Measurements from ENCODE around the gene PGGHG. TPM values are rescaled to one million over a fixed set of nuclear protein-coding genes. Genes with fewer than 3 reads are reported as not detected.
"Not testable (repeated sequence)": the region's sequence is repeated elsewhere in the genome, so short reads cannot be mapped to it uniquely, and the experiment has no call there.

PGGHG gene
- total RNA-seq, 2 donors from 2014 or later, result 18.8 to 20.7 TPM

DNA sequence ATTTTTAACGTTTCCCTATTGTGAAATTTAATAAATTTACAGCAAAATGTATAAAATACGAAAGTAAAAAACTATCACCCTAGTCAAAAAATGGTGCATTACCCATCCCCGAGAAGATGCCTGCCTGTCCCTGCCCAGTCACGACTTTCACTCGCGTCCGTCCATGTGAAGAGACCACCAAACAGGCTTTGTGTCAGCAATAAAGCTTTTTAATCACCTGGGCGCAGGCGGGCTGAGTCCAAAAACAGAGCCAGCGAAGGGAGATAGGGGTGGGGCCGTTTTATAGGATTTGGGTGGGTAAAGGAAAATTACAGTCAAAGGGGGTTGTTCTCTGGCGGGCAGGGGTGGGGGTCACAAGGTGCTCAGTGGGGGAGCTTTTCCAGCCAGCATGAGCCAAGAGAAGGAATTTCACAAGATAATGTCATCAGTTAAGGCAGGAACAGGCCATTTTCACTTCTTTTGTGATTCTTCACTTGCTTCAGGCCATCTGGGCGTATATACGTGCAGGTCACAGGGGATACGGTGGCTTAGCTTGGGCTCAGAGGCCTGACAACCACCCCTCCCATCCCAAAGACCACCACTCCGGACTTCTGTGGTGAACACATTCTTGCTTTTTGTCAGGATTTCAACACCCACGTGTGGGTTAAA, 44.8 kb downstream of the PGGHG start:
- peak; percentile 30 for DNase-seq (ENCODE audit: low spot score)
- intact Hi-C loops (cut with DNase I), result not testable (repeated sequence)

DNA sequence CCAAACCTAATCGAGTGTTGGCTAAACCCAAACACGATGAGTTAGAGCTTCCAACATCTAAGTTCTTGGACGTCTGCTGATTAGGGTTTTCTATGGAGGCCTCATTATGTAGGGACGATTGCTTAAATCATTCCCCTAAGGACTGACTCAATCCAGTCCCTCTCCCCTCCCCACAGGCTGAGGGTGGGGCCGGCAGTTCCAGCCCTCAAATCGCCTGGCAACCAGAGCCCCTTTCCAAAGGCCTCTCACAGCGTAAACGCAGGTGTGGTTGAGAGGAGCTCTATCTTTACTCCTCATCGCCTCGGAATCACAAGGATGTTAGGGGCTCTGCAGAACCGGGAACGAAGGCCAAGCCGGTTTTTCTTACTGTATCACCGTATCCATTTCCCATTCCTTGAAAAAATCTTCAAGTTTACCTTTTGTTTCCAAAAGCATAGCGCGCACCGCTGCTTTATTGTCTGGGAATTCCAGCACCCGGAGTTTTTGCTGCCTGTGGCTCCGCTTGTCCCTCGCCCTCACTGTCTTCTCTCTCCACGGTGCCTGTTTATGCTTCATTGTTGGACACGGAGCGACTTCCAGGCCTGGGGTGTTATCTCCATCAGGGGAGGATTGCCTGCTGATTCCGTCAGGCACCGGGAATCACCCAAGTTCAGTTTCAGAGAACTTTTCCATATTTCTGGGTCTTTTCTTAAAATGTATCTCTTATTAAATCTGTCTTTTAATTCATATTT, 45.5 kb downstream of the PGGHG start:
- intact Hi-C loops (cut with DNase I), result no loop called here
- DNase-seq (ENCODE audit: low spot score), result peak; percentile 74

DNA sequence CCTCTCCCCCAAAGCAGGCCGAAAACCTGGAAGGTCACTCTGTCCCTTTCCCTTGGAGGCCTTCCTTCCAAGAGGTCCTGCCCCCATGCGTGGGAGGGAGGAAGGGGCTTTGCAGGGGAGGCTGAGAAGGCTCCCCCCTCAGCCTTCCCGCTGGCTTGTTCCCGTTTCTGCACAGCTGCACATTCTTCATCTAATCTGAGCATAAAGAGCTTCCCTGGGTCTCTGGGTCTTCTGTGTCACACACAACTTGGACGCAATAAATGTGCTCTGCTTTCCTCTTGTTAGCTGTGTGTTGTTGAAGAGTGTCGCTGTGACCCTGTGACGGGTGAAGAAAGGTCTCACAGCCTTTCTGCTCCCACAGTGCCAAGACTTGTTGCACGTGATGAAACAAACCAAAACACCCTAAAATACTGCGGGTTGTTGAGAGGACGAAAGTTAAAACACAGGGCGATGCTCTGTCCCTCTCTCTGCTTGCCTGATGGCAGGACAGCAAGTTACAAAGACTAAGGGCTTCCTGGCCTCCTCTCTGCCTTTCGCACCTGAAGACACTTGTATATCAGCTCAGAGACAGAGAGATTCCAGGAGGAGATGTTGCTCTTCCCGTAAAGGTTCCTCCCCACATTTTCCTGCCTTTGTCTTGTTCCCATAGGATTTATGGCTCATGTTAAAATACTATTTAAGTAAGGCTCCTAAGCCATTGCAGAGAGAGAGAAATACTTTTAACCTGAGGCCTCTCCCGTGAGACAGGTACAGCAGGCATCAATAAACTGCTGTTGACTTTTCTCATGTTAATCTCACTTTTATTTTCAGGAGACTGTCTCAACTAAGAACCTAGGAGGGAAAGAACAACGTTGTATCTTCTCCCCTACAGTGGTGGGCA, 47.1 kb downstream of the PGGHG start:
- DNase-seq (ENCODE audit: low spot score), result peak; percentile 69
- intact Hi-C loops (cut with DNase I), result no loop called here

DNA sequence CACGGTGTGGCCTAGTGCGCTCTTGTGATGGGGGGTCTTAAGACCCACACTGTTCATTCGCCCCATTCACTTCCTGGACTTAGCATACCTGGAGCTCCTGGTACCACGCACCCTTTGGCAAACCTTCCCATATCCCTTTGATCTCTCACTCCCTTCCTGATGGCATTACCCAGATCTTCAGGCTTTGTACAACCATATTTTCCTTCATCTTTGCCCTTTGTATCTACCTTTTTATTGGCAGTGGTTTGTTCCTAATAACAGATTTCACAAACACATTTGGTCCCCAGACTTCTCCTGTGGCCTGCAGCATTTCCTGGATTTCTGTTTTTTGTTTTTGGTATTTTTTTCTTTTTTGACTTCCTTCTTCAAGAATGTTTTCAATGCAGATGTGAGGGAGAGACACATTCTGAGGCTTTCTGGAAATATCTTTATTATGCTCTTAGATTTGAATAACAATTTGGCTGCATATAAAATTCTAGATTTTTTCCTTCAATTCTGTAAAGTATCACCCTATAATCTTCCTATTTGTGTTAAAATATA, 47.8 kb downstream of the PGGHG start:
- intact Hi-C loops (cut with DNase I), result no loop called here
- DNase-seq (ENCODE audit: low spot score), result peak; percentile 28

DNA sequence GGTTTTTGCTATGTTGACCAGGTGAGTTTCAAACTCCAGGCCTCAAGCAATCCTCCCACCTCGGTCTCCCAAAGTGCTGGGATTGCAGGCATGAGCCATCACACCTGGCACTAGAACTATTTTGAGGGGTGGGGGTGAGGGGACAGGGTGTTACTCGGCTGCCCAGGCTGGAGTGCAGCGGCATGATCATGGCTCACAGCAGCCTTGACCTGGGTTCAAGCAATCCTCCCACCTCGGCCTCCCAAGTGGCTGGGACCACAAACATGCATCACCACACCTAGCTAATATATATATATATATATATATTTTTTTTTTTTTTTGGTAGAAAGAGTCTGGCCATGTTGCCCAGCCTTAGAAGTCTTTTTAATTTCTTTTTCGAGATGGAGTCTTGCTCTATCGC, 48.8 kb downstream of the PGGHG start:
- intact Hi-C loops (cut with DNase I), result no loop called here

DNA sequence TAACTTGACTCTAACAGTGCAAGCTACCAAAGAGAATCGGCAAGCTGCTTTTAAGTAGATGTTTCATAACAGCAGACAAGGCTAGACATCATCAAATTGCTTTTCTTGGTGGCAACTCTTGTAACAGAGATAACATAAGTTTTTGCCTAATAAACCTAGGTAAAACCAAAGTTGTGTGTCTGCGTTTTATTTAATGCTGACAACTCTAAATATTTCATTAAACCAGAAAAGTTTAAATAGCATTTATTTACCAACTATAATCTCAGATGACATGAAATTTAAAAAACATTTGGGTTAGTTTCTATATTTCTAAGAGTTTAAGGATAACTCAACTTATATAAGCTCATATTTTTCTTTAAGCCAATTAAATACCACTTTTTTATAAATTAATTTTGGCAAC, 51.0 kb downstream of the PGGHG start:
- intact Hi-C loops (cut with DNase I), result no loop called here

More for the DNA sequence above, 48.8 kb downstream of the PGGHG start:
- DNase-seq (ENCODE audit: low spot score), result peak; percentile 59

DNA sequence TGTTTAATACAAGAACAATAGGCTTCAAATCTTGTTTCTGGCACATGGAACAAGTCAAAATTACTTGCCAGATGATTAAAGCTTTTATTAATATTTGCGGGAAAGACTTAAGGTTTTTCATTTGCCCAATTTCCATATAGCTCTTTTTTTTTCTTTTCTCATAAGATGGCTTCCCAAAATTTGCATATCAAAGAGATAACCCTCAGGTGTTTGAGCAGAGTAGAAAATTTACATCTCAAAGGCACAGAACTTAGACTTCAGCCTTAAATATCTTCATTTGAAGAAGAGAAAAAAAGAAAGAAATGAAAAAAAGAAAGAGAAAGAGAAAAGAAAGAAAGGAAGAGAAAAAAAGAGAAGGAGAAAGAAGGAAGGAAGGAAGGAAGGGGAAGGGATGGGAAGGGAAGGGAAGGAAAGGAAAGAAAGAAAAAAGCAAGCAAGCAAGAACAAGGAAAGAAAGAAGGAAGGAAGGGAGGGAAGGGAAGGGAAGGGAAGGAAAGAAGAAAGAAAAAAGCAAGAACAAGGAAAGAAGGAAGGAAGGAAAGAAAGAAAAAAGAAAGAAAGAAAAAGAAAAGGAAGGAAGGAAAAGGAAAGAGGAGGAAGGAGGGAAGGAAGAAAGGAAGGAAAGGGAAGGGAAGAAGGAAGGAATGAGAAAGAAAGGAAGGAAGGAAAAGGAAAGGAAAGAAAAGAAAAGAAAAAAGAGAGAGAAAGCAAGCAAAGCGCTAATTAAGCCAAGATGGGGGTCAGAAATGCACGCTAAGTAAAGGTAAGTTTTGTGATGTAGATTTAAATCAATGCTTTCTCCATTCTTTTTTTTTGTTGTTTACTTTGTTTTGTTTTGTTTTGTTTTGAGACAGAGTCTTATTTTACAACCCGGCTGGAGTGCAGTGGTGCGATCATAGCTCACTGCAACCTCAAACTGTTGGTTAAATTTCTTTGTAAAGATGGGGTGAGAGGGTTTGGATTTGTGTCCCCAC, 51.9 kb downstream of the PGGHG start:
- no peak for DNase-seq (ENCODE audit: low spot score)
- intact Hi-C loops (cut with DNase I), result no loop called here

More for the DNA sequence above, 51.0 kb downstream of the PGGHG start:
- DNase-seq (ENCODE audit: low spot score), result no peak

DNA sequence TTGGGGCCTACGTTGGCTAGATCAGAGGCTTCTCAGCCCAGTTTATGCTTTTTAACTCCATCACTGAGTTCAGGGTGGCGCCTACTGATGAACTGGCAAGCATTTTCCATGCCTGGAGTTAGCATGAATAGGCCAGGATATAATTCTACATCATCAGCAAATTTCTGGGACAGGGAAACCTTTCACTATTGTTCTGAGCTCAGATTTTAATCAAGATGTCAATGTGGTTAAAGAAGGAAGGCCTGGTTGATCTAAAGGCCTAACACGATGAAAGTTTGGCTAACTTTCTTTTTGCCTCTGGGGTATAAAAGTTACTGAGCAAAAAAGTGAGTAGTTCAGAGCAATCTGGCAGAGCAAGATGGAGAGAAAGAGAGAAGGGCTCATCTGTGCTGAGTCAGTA, 53.4 kb downstream of the PGGHG start:
- intact Hi-C loops (cut with DNase I), result no loop called here
- DNase-seq (ENCODE audit: low spot score), result peak; percentile 28

DNA sequence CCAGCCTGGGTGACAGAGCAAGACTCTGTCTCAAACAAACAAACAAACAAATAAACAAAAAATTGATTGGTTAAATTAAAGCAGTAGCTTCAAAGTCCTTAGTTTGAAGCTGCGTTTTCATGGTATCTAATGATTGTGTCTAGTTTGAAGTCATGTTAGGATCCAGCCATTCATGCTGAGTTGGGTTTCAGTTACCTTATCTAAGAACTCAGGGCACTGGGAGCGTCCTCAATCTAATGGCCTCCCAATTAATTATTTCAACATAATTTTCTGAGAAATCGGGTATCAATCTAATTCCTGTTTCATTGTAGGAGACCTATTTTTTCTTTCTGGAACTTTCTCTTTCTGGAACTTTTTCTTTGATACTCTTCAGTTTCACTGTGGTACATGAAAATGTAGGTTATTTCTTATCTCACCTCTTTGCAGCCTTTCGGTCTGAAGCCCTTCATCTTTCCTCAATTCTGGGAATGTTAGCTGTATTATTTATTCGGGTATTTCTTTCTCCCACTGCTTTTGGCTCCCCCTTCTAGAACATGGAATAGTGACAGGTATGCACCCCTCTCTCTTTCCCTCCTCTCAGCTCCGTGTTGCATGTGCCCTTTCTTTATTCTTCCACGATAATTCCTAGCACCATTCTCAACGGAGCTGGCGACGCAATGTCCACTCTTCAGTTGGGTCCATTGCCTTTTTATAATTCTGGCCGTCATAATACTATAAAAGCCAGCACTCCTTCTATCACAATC, 56.1 kb downstream of the PGGHG start:
- intact Hi-C loops (cut with DNase I), result no loop called here
- DNase-seq (ENCODE audit: low spot score), result no peak

Other genes starting within 250 kb of the PGGHG start
- not detected for gene SCGB1C1, start 96.0 kb upstream of the PGGHG start, total RNA-seq
- 10 to 100 TPM; 37.5 to 39.1 TPM for gene BET1L, start 81.7 kb upstream of the PGGHG start, total RNA-seq
- 10 to 100 TPM; 73.8 to 87.5 TPM for gene RIC8A, start 81.4 kb upstream of the PGGHG start, total RNA-seq
- 10 to 100 TPM in 1 of 2 donors, 1 to 10 TPM in 1; 9.1 to 13.3 TPM for gene SIRT3, start 52.8 kb upstream of the PGGHG start, total RNA-seq
- 10 to 100 TPM; 83.2 to 89.6 TPM for gene PSMD13, start 52.1 kb upstream of the PGGHG start, total RNA-seq
- under 1 TPM; 0.38 to 0.42 TPM for gene NLRP6, start 10.7 kb upstream of the PGGHG start, total RNA-seq
- not detected for gene IFITM5, start 10.4 kb downstream of the PGGHG start, total RNA-seq
- gene IFITM2, start 18.7 kb downstream of the PGGHG start, total RNA-seq, result 100 to 1,000 TPM; 647 to 724 TPM
- 100 to 1,000 TPM; 205 to 275 TPM for gene IFITM1, start 24.9 kb downstream of the PGGHG start, total RNA-seq
- 1,000 to 10,000 TPM; 1,080 to 1,276 TPM for gene IFITM3, start 31.7 kb downstream of the PGGHG start, total RNA-seq
- gene B4GALNT4, start 80.4 kb downstream of the PGGHG start, total RNA-seq, result 1 to 10 TPM in 1 of 2 donors, under 1 TPM in 1; 0.52 to 1.8 TPM
- under 1 TPM in 1 of 2 donors, not detected in 1; 0.10 TPM for gene PKP3, start 105.1 kb downstream of the PGGHG start, total RNA-seq
- gene SIGIRR, start 125.9 kb downstream of the PGGHG start, total RNA-seq, result 10 to 100 TPM; 30.7 to 45.2 TPM
- under 1 TPM; 0.57 to 0.93 TPM for gene ANO9, start 152.9 kb downstream of the PGGHG start, total RNA-seq
- gene PTDSS2, start 161.2 kb downstream of the PGGHG start, total RNA-seq, result 10 to 100 TPM; 16.3 to 16.7 TPM
- 100 to 1,000 TPM; 197 to 209 TPM for gene RNH1, start 218.1 kb downstream of the PGGHG start, total RNA-seq
- 10 to 100 TPM; 37.2 to 48.5 TPM for gene HRAS, start 246.4 kb downstream of the PGGHG start, total RNA-seq
- under 1 TPM; 0.43 to 0.56 TPM for gene LRRC56, start 248.4 kb downstream of the PGGHG start, total RNA-seq